Karpas-422 (cell line): ENCODE results near the gene BACH2. TPM values are rescaled to one million over a fixed set of nuclear protein-coding genes. Genes with fewer than 3 reads are reported as not detected.

Experiments
- DNase-seq: peaks from one replicate; pipeline ENCODE4 v3.0.0-alpha.2; 2015
- H2AFZ ChIP-seq: fragments of 200-600 bp; sonication (generic); 2 replicates; pipeline ENCODE4 v1.6.1; 2014; ENCODE audit warnings: antibody characterized with exemption, low read length, mixed read lengths
- H3K27ac ChIP-seq: fragments of 200-600 bp; sonication (generic); 2 replicates; pipeline ENCODE4 v1.5.1; 2014; ENCODE audit warnings: mild to moderate bottlenecking, low read length, moderate library complexity
- H3K27me3 ChIP-seq: fragments of 200-600 bp; sonication (generic); 2 replicates; pipeline ENCODE4 v1.6.1; 2014; ENCODE audit warnings: low read length, mixed read lengths
- H3K36me3 ChIP-seq: fragments of 200-600 bp; sonication (generic); 2 replicates; pipeline ENCODE4 v1.6.1; 2014; ENCODE audit warnings: low read length, mixed read lengths; ENCODE audit not compliant: insufficient read depth
- H3K4me1 ChIP-seq: fragments of 200-600 bp; sonication (generic); 2 replicates; pipeline ENCODE4 v1.6.1; 2014; ENCODE audit warnings: mild to moderate bottlenecking, low read length, mixed read lengths
- H3K4me2 ChIP-seq: fragments of 200-600 bp; sonication (generic); 2 replicates; pipeline ENCODE4 v1.6.1; 2014; ENCODE audit warnings: low read length, low read depth, mild to moderate bottlenecking; ENCODE audit not compliant: poor library complexity, severe bottlenecking
- H3K4me3 ChIP-seq: fragments of 200-600 bp; sonication (generic); 2 replicates; pipeline ENCODE4 v1.5.1; 2014; ENCODE audit warnings: mild to moderate bottlenecking, antibody characterized with exemption, low read length, mixed read lengths
- H3K79me2 ChIP-seq: fragments of 200-600 bp; sonication (generic); 2 replicates; pipeline ENCODE4 v1.6.1; 2014; ENCODE audit warnings: mild to moderate bottlenecking, low read length, mixed read lengths
- H3K9ac ChIP-seq: fragments of 200-600 bp; sonication (generic); 2 replicates; pipeline ENCODE4 v1.6.0; 2014; ENCODE audit warnings: low read length
- H3K9me2 ChIP-seq: fragments of 200-600 bp; sonication (generic), shearing (Covaris generic); replicated peaks from 2 replicates; pipeline ENCODE4 v1.6.0; 2014; ENCODE audit warnings: mild to moderate bottlenecking, low read length, moderate library complexity; ENCODE audit not compliant: insufficient read depth
- H3K9me3 ChIP-seq: fragments of 300-700, 200-600 bp; sonication (generic); 2 replicates; pipeline ENCODE4 v1.6.1; 2014; ENCODE audit warnings: low read length, mixed read lengths
- H4K20me1 ChIP-seq: fragments of 200-600 bp; sonication (generic); 2 replicates; pipeline ENCODE4 v1.6.1; 2014; ENCODE audit warnings: mild to moderate bottlenecking, antibody characterized with exemption, low read length, low read depth; ENCODE audit not compliant: insufficient read depth
- total RNA-seq: library from RNA; depleted of rRNA; stranded (reverse); fragments of >200 nt; shearing (Covaris generic); gene quantifications from 2 replicates; pipeline ENCODE4 v1.2.3, GENCODE V29; 2014; ENCODE audit warnings: low replicate concordance

Gene BACH2
- total RNA-seq, 1 experiment from 2014 or later, result 3.2 TPM

- Histone ChIP-seq H3K36me3 (no peaks in the 10 kb centered on the region), H3K4me2 (no peak overlapping the region), H2AFZ (no peak overlapping the region), H3K4me3 (no peak overlapping the region), H3K79me2 (no peaks in the 10 kb centered on the region), H3K9me2 (no peaks in the 10 kb centered on the region), H3K4me1 (peaks cover 17% of the 10 kb centered on the region), H3K9me3 (no peaks in the 10 kb centered on the region), H3K27ac (no peak overlapping the region), H3K27me3 (no peaks in the 10 kb centered on the region), H3K9ac (no peak overlapping the region), H4K20me1 (no peaks in the 10 kb centered on the region)
- no peak for DNase-seq
Observed at GRCh38 chr6:90096818-90097217, 199.8 kb downstream of the BACH2 start.

GRCh38 chr6:90095788-90096187, 200.9 kb downstream of the BACH2 start:
- Histone ChIP-seq H3K9ac (no peak overlapping the region), H3K36me3 (no peaks in the 10 kb centered on the region), H3K4me3 (no peak overlapping the region), H3K9me2 (no peaks in the 10 kb centered on the region), H3K27ac (no peak overlapping the region), H3K9me3 (no peaks in the 10 kb centered on the region), H3K4me2 (no peak overlapping the region), H2AFZ (no peak overlapping the region), H3K4me1 (peaks cover 7% of the 10 kb centered on the region), H4K20me1 (no peaks in the 10 kb centered on the region), H3K27me3 (no peaks in the 10 kb centered on the region), H3K79me2 (no peaks in the 10 kb centered on the region)
- DNase-seq, result no peak

GRCh38 chr6:90095145-90095544, 201.5 kb downstream of the BACH2 start:
- no peaks in the 10 kb centered on the region for H3K79me2 ChIP-seq

GRCh38 chr6:90093558-90094073, 203.0 kb downstream of the BACH2 start:
- Histone ChIP-seq H3K27me3 (no peaks in the 10 kb centered on the region), H2AFZ (no peak overlapping the region), H3K4me2 (no peak overlapping the region), H3K36me3 (no peaks in the 10 kb centered on the region), H4K20me1 (no peaks in the 10 kb centered on the region), H3K27ac (no peak overlapping the region), H3K4me3 (no peak overlapping the region), H3K4me1 (peaks cover 5% of the 10 kb centered on the region; the same call in 1 of the 2 replicates), H3K9me3 (no peaks in the 10 kb centered on the region), H3K9me2 (no peaks in the 10 kb centered on the region), H3K9ac (no peak overlapping the region), H3K79me2 (no peaks in the 10 kb centered on the region)
- no peak for DNase-seq

More at GRCh38 chr6:90095145-90095544, 201.5 kb downstream of the BACH2 start:
- Histone ChIP-seq H3K36me3 (no peaks in the 10 kb centered on the region), H3K27me3 (no peaks in the 10 kb centered on the region), H3K9me2 (no peaks in the 10 kb centered on the region), H3K4me1 (peaks cover 5% of the 10 kb centered on the region; the same call in 1 of the 2 replicates), H3K27ac (no peak overlapping the region), H3K4me3 (no peak overlapping the region), H4K20me1 (no peaks in the 10 kb centered on the region), H3K4me2 (no peak overlapping the region), H2AFZ (no peak overlapping the region), H3K9ac (no peak overlapping the region), H3K9me3 (no peaks in the 10 kb centered on the region)
- no peak for DNase-seq

GRCh38 chr6:90090866-90091265, 205.8 kb downstream of the BACH2 start:
- H3K4me1 ChIP-seq, result peaks cover 4% of the 10 kb centered on the region; the same call in 1 of the 2 replicates
- no peaks in the 10 kb centered on the region for H4K20me1 ChIP-seq
- H3K27ac ChIP-seq, result no peak overlapping the region
- no peak for DNase-seq
- no peaks in the 10 kb centered on the region for H3K36me3 ChIP-seq
- H3K4me3 ChIP-seq, result no peak overlapping the region
- H3K27me3 ChIP-seq, result no peaks in the 10 kb centered on the region
- H3K79me2 ChIP-seq, result no peaks in the 10 kb centered on the region
- no peaks in the 10 kb centered on the region for H3K9me2 ChIP-seq
- no peak overlapping the region for H3K9ac ChIP-seq
- no peaks in the 10 kb centered on the region for H3K9me3 ChIP-seq
- no peak overlapping the region for H2AFZ ChIP-seq
- H3K4me2 ChIP-seq, result no peak overlapping the region

GRCh38 chr6:90088009-90088408, 208.6 kb downstream of the BACH2 start:
- H3K27ac ChIP-seq, result no peak overlapping the region
- no peaks in the 10 kb centered on the region for H3K36me3 ChIP-seq
- H3K27me3 ChIP-seq, result no peaks in the 10 kb centered on the region
- no peak overlapping the region for H3K4me3 ChIP-seq
- H4K20me1 ChIP-seq, result no peaks in the 10 kb centered on the region
- H3K9me2 ChIP-seq, result no peaks in the 10 kb centered on the region
- no peak for DNase-seq
- no peak overlapping the region for H3K4me2 ChIP-seq
- H3K9me3 ChIP-seq, result no peaks in the 10 kb centered on the region
- H3K9ac ChIP-seq, result no peak overlapping the region
- H3K79me2 ChIP-seq, result no peaks in the 10 kb centered on the region
- H2AFZ ChIP-seq, result no peak overlapping the region
- peaks cover 13% of the 10 kb centered on the region for H3K4me1 ChIP-seq

GRCh38 chr6:90087106-90087833, 209.4 kb downstream of the BACH2 start:
- H2AFZ ChIP-seq, result no peak overlapping the region
- no peak overlapping the region for H3K4me3 ChIP-seq
- peaks cover 13% of the 10 kb centered on the region for H3K4me1 ChIP-seq
- H4K20me1 ChIP-seq, result no peaks in the 10 kb centered on the region
- no peaks in the 10 kb centered on the region for H3K36me3 ChIP-seq
- H3K9me2 ChIP-seq, result no peaks in the 10 kb centered on the region
- H3K9me3 ChIP-seq, result no peaks in the 10 kb centered on the region
- H3K4me2 ChIP-seq, result no peak overlapping the region
- H3K27ac ChIP-seq, result no peak overlapping the region
- no peaks in the 10 kb centered on the region for H3K79me2 ChIP-seq
- no peak for DNase-seq
- no peak overlapping the region for H3K9ac ChIP-seq
- H3K27me3 ChIP-seq, result no peaks in the 10 kb centered on the region

GRCh38 chr6:90086517-90086916, 210.1 kb downstream of the BACH2 start:
- Histone ChIP-seq H3K27ac (no peak overlapping the region), H3K4me3 (no peak overlapping the region), H3K4me2 (no peak overlapping the region), H3K9me3 (no peaks in the 10 kb centered on the region), H2AFZ (no peak overlapping the region), H3K9me2 (no peaks in the 10 kb centered on the region), H3K36me3 (no peaks in the 10 kb centered on the region), H3K4me1 (peaks cover 13% of the 10 kb centered on the region), H3K9ac (no peak overlapping the region), H3K79me2 (no peaks in the 10 kb centered on the region), H4K20me1 (no peaks in the 10 kb centered on the region), H3K27me3 (no peaks in the 10 kb centered on the region)
- DNase-seq, result no peak
